ENCODE measurements around the gene C1orf232. TPM values are rescaled to one million over a fixed set of nuclear protein-coding genes. Genes with fewer than 3 reads are reported as not detected.

The C1orf232 gene
- total and polyA plus RNA-seq, 2 of the 4 experiments (the other 2 are of a cell fraction), result not detected

GRCh38 chr1:26197813-26198212 is 29.1 kb upstream of the C1orf232 start:
- no peaks in the 10 kb centered on the region for H3K79me1 ChIP-seq (ENCODE audit: low read depth in 1 of 2, low read length in 2 of 2)
- no peak for DNase-seq
- no peak overlapping the region for H3K23ac ChIP-seq (ENCODE audit: low read depth, low read length)
- WGBS, 2 experiments (ENCODE audit: extremely low coverage in 2 of 2, insufficient read length in 1 of 2), result no CpG with 5 or more reads among the region's 11 CpGs
- no peak overlapping the region for H3K9ac ChIP-seq (ENCODE audit: low read depth, low read length)
- no peaks in the 10 kb centered on the region for H3K4me1 ChIP-seq (ENCODE audit: control insufficient read depth, insufficient read depth, low read length)
- no peak overlapping the region for H2AK5ac ChIP-seq (ENCODE audit: low read depth, low read length)
- H3K4ac ChIP-seq (ENCODE audit: low read depth, low read length), result no peak overlapping the region
- H2AFZ ChIP-seq (replicated peaks; ENCODE audit: low read length, poor library complexity), result no peak overlapping the region
- H4K8ac ChIP-seq (ENCODE audit: low read depth in 2 of 2, low read length in 2 of 2), result no peak overlapping the region
- H3K36me3 ChIP-seq (ENCODE audit: control insufficient read depth, insufficient read depth, low read length), result no peaks in the 10 kb centered on the region
- H3K56ac ChIP-seq (ENCODE audit: extremely low read depth, insufficient read depth, low read length), result no peak overlapping the region
- H3K14ac ChIP-seq (replicated peaks; ENCODE audit: low read depth, low read length), result no peak overlapping the region
- no peak for TF ChIP-seq RCOR1 (IDR thresholded peaks at IDR 0.05; ENCODE audit: insufficient replicate concordance, low read length)
- TF ChIP-seq RAD21 (IDR thresholded peaks at IDR 0.05; ENCODE audit: low read length), result no peak
- no peak for TF ChIP-seq POLR2A (IDR thresholded peaks at IDR 0.05; ENCODE audit: low read depth, low read length)
- no peak for TF ChIP-seq MAFK (IDR thresholded peaks at IDR 0.05; ENCODE audit: low read depth, low read length)
- no peak for TF ChIP-seq BHLHE40 (IDR thresholded peaks at IDR 0.05; ENCODE audit: low read depth, low read length)
- no peak for TF ChIP-seq NFE2L2 (IDR thresholded peaks at IDR 0.05; ENCODE audit: low read depth, low read length)
- TF ChIP-seq MAZ (IDR thresholded peaks at IDR 0.05; ENCODE audit: borderline replicate concordance, low read depth, low read length), result no peak
- TF ChIP-seq MXI1 (IDR thresholded peaks at IDR 0.05; ENCODE audit: borderline replicate concordance, low read depth, low read length), result no peak
- no peak for TF ChIP-seq FOS (IDR thresholded peaks at IDR 0.05; ENCODE audit: low read depth, low read length)
- no peak for TF ChIP-seq CEBPB (IDR thresholded peaks at IDR 0.05; ENCODE audit: low read depth, low read length)
- TF ChIP-seq, protein P1, sequence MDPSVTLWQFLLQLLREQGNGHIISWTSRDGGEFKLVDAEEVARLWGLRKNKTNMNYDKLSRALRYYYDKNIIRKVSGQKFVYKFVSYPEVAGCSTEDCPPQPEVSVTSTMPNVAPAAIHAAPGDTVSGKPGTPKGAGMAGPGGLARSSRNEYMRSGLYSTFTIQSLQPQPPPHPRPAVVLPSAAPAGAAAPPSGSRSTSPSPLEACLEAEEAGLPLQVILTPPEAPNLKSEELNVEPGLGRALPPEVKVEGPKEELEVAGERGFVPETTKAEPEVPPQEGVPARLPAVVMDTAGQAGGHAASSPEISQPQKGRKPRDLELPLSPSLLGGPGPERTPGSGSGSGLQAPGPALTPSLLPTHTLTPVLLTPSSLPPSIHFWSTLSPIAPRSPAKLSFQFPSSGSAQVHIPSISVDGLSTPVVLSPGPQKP (IDR thresholded peaks at IDR 0.05; ENCODE audit: borderline replicate concordance, low read depth, low read length), result no peak
- no peak for TF ChIP-seq CHD1 (IDR thresholded peaks at IDR 0.05; ENCODE audit: low read depth, low read length)
- no peak for TF ChIP-seq SMC3 (IDR thresholded peaks at IDR 0.05; ENCODE audit: low read depth, low read length)
- TF ChIP-seq CTCF (conservative IDR thresholded peaks at IDR 0.05; ENCODE audit: low read depth, low read length), result no peak
- TF ChIP-seq RFX5 (IDR thresholded peaks at IDR 0.05; ENCODE audit: low read depth, low read length), result no peak
- in situ Hi-C loops (cut with MboI; ENCODE audit: low sequenced_read_pairs) (no loop called here), dilution Hi-C loops (cut with HindIII; ENCODE audit: low sequenced_read_pairs, unreplicated experiment) (no loop called here), intact Hi-C loops (cut with micrococcal nuclease) (no loop called here)
- no peak overlapping the region for H2BK20ac ChIP-seq (ENCODE audit: low read depth, low read length)
- H3K9me3 ChIP-seq (ENCODE audit: control insufficient read depth, insufficient read depth, low read length), result no peaks in the 10 kb centered on the region
- peaks cover 45% of the 10 kb centered on the region for H3K27me3 ChIP-seq (ENCODE audit: control insufficient read depth, insufficient read depth, low read length)
- H4K91ac ChIP-seq (ENCODE audit: insufficient read depth, low read depth, low read length), result no peak overlapping the region
- ChIA-PET POLR2A (ENCODE audit: unreplicated experiment) (no interaction called here), CTCF (no interaction called here)
- H3K4me3 ChIP-seq (ENCODE audit: insufficient read depth, low read depth, low read length), result no peak overlapping the region
- no peak overlapping the region for H3K27ac ChIP-seq (ENCODE audit: insufficient read depth, low read length)
- no peak overlapping the region for H2BK15ac ChIP-seq (ENCODE audit: low read depth, low read length)
- no peak for ATAC-seq (ENCODE audit: low read depth)
- no peak overlapping the region for H2BK120ac ChIP-seq (ENCODE audit: low read depth, low read length)
- H4K5ac ChIP-seq (ENCODE audit: low read depth, low read length), result no peak overlapping the region
- BruUV-seq (replicated peaks), result no TSS peak
- no peaks in the 10 kb centered on the region for H4K20me1 ChIP-seq (ENCODE audit: insufficient read depth, low read length)
- H3K18ac ChIP-seq (ENCODE audit: low read depth, low read length), result no peak overlapping the region
- no peak overlapping the region for H3K4me2 ChIP-seq (ENCODE audit: low read depth, low read length)
- H2AK9ac ChIP-seq (replicated peaks; ENCODE audit: low read depth, low read length, poor library complexity), result no peak overlapping the region
- H3K9me1 ChIP-seq (ENCODE audit: insufficient read depth, low read length), result no peaks in the 10 kb centered on the region
- H2BK5ac ChIP-seq (ENCODE audit: low read depth, low read length, poor library complexity, severe bottlenecking), result no peak overlapping the region

All from IMR-90 (cell line).